Thoracic aorta (tissue), 2 donors: ENCODE data around the gene LLGL1. TPM values are rescaled to one million over a fixed set of nuclear protein-coding genes. Genes with fewer than 3 reads are reported as not detected.

Experiments
- ATAC-seq: fragments of 150-250 bp; one replicate; pipeline ENCODE4 v1.8.0; 2017; ENCODE audit warnings: low read depth; ENCODE audit not compliant: insufficient number of reproducible peaks, low FRiP score
- DNase-seq: peaks from one replicate; pipeline ENCODE4 v3.0.0-alpha.2; 2020; ENCODE audit warnings: low spot score
- H3K27ac ChIP-seq, 2 donors: fragments of 200-600 bp; sonication (generic); 1 replicate in 1 of 2; 2 replicates in 1 of 2; pipeline ENCODE4 v1.5.1; 2016; ENCODE audit warnings: mild to moderate bottlenecking in 2 of 2, moderate library complexity in 2 of 2
- H3K27me3 ChIP-seq: fragments of 200-600 bp; sonication (generic); replicated peaks from 2 replicates; pipeline ENCODE4 v1.6.0; 2016; ENCODE audit warnings: mild to moderate bottlenecking; ENCODE audit not compliant: insufficient read depth
- H3K36me3 ChIP-seq: fragments of 200-600 bp; sonication (generic); one replicate; pipeline ENCODE4 v1.5.1; 2016
- H3K4me1 ChIP-seq, 2 donors: fragments of 200-600 bp; sonication (generic); 1 replicate in 1 of 2; 2 replicates in 1 of 2; pipeline versions ENCODE4 v1.5.1 to v1.6.0; 2016; ENCODE audit warnings: low read depth in 2 of 2, mild to moderate bottlenecking in 1 of 2; ENCODE audit not compliant: control insufficient read depth in 1 of 2
- H3K4me3 ChIP-seq: fragments of 200-600 bp; sonication (generic); 2 replicates; pipeline ENCODE4 v1.5.1; 2016; ENCODE audit warnings: mild to moderate bottlenecking
- H3K9me3 ChIP-seq: fragments of 200-600 bp; sonication (generic); 2 replicates; pipeline ENCODE4 v1.5.1; 2016
- CTCF ChIP-seq: fragments of 200-600 bp; sonication (generic); IDR thresholded peaks from one replicate; pipeline ENCODE4 v1.5.1; 2019; ENCODE audit warnings: antibody characterized with exemption
- total RNA-seq, 2 donors: library from RNA; depleted of rRNA; stranded (reverse); fragments of >200 nt; gene quantifications; one replicate each; pipeline versions ENCODE4 v1.1.0 to v1.2.3, GENCODE V29; 2016

The LLGL1 gene
- total RNA-seq, 2 donors from 2014 or later = 17.1 to 30.3 TPM

DNA sequence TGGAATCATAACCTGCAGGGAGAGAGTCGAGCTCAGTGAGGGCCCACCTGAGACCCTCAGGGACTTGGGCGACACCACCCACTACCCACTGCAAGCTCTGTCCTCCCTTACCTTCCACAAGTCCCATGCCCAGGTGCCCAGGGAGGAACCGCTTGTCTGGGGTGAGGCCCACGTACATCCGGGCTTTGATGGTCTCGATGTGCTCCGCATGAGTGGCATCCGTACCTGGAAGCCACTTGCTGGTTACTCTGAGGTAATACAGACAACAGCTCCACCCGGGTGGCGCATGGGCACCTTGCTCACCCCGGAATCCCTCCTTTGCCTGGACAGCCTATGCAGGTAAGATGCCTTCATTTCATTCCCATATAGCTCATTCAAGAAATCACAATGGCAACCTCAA lies 59.9 kb downstream of the LLGL1 start:
- no peak overlapping the region for H3K27ac ChIP-seq
- no peak for ATAC-seq
- no peaks in the 10 kb centered on the region for H3K9me3 ChIP-seq
- H3K36me3 ChIP-seq = peaks cover 62% of the 10 kb centered on the region
- H3K4me1 ChIP-seq = no peaks in the 10 kb centered on the region
- H3K4me3 ChIP-seq = no peak overlapping the region
- DNase-seq = no peak
- no peaks in the 10 kb centered on the region for H3K27me3 ChIP-seq
- TF ChIP-seq CTCF = no peak

- no peak overlapping the region for H3K4me3 ChIP-seq
- no peaks in the 10 kb centered on the region for H3K4me1 ChIP-seq
- DNase-seq (no peak), ATAC-seq (no peak)
- H3K27me3 ChIP-seq = no peaks in the 10 kb centered on the region
- no peak for TF ChIP-seq CTCF
- no peaks in the 10 kb centered on the region for H3K9me3 ChIP-seq
- peaks cover 45% of the 10 kb centered on the region for H3K36me3 ChIP-seq
- no peak overlapping the region for H3K27ac ChIP-seq
These were observed 66.5 kb downstream of the LLGL1 start for GRCh38 chr17:18291718-18292540.

Other genes starting within 250 kb of the LLGL1 start
- 10 to 100 TPM; 11.8 to 19.0 TPM for gene ATPAF2, start 186.5 kb upstream of the LLGL1 start, total RNA-seq
- gene GID4, start 186.2 kb upstream of the LLGL1 start, total RNA-seq = 10 to 100 TPM; 13.5 to 16.4 TPM
- gene DRG2, start 137.7 kb upstream of the LLGL1 start, total RNA-seq = 10 to 100 TPM; 42.3 to 55.6 TPM
- 1 to 10 TPM; 2.3 to 6.1 TPM for gene MYO15A, start 116.9 kb upstream of the LLGL1 start, total RNA-seq
- gene ALKBH5, start 41.8 kb upstream of the LLGL1 start, total RNA-seq = 100 to 1,000 TPM in 1 of 2 donors, 10 to 100 TPM in 1; 89.6 to 105 TPM
- gene FLII, start 33.1 kb downstream of the LLGL1 start, total RNA-seq = 100 to 1,000 TPM; 309 to 312 TPM
- gene MIEF2, start 35.0 kb downstream of the LLGL1 start, total RNA-seq = 10 to 100 TPM; 31.7 to 33.8 TPM
- 10 to 100 TPM; 33.4 to 54.6 TPM for gene TOP3A, start 89.4 kb downstream of the LLGL1 start, total RNA-seq
- gene SMCR8, start 89.7 kb downstream of the LLGL1 start, total RNA-seq = 10 to 100 TPM; 12.6 to 21.5 TPM
- gene SHMT1, start 137.9 kb downstream of the LLGL1 start, total RNA-seq = 10 to 100 TPM; 15.9 to 28.0 TPM
- not detected for gene EVPLL, start 152.1 kb downstream of the LLGL1 start, total RNA-seq